MM.1S (cell line): Measurements from ENCODE around the gene SAMHD1.

Experiments
- CTCF ChIP-seq: fragments of 300-600 bp; sonication (generic); IDR thresholded peaks from 2 replicates; pipeline ENCODE4 v1.5.1; 2016; ENCODE audit warnings: antibody characterized with exemption, low read length, mixed read lengths
- EZH2 ChIP-seq: fragments of 300-600 bp; sonication (generic); optimal IDR thresholded peaks from 2 replicates; pipeline ENCODE3; 2017; ENCODE audit warnings: low read depth, mild to moderate bottlenecking, antibody characterized with exemption, low read length, mixed read lengths
- EZH2phosphoT487 ChIP-seq: fragments of 300-600 bp; sonication (generic); IDR thresholded peaks from 2 replicates; pipeline ENCODE4 v1.6.1; 2018; ENCODE audit warnings: antibody characterized with exemption, low read length

GRCh38 chr20:36917943-36918342 lies 33.6 kb downstream of the SAMHD1 start:
- TF ChIP-seq EZH2phosphoT487 = no peak
- TF ChIP-seq EZH2 = no peak
- TF ChIP-seq CTCF = no peak
